GM20000 (cell line): Measurements from ENCODE around the gene TFPI.
"Not testable (repeated sequence)": the region's sequence is repeated elsewhere in the genome, so short reads cannot be mapped to it uniquely, and the experiment has no call there.

Experiments used
- DNase-seq: peaks from one replicate; pipeline ENCODE4 v3.0.0; 2012; ENCODE audit warnings: low spot score
- TF ChIP-seq, protein P1 (sequence below): IDR thresholded peaks from 2 replicates; pipeline ENCODE4 v1.5.1; 2012; ENCODE audit warnings: mild to moderate bottlenecking, control low read depth; ENCODE audit errors: extremely low read depth, missing control alignments

Gene TFPI

DNA sequence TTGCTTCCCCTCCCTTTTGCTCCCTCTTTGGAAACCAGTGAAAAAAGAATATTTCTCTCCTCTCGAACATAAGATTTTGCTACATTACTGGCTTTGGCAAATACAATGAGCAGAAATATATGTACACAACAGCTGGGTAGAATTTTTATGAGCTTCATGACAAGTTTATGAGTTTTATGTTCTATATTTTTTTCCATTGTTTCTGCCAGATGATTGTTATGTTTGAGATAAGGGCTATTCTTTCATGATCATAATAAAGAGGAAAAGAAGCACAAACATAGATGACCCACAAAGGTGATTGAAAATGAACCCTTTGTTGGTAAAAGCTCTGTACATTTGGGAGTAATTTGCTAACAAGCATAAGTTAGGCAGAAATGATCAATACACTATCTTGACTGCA is 14.8 kb upstream of the TFPI start:
- no peak for DNase-seq
- TF ChIP-seq, protein P1, sequence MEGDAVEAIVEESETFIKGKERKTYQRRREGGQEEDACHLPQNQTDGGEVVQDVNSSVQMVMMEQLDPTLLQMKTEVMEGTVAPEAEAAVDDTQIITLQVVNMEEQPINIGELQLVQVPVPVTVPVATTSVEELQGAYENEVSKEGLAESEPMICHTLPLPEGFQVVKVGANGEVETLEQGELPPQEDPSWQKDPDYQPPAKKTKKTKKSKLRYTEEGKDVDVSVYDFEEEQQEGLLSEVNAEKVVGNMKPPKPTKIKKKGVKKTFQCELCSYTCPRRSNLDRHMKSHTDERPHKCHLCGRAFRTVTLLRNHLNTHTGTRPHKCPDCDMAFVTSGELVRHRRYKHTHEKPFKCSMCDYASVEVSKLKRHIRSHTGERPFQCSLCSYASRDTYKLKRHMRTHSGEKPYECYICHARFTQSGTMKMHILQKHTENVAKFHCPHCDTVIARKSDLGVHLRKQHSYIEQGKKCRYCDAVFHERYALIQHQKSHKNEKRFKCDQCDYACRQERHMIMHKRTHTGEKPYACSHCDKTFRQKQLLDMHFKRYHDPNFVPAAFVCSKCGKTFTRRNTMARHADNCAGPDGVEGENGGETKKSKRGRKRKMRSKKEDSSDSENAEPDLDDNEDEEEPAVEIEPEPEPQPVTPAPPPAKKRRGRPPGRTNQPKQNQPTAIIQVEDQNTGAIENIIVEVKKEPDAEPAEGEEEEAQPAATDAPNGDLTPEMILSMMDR: no peak

DNA sequence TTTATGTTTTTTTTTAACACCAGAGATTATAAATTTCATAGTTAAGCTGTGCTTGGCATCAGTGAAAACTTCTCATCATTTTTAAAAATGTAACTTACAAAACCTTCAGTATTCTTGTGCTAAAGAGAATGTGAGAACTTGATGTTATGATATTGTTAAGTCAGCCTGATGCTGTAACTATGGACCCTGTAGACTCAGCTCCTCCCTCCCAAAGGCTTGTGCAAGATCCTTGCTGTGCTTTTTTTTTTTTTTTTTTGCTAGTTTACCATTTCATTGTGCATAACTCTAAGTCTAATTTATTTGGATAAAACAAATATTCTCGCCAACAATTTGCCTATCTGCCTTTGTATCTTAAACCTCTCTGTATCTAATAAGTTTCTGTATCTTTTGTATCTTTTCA is 12.9 kb upstream of the TFPI start:
- TF ChIP-seq, protein P1: no peak
- DNase-seq: no peak

DNA sequence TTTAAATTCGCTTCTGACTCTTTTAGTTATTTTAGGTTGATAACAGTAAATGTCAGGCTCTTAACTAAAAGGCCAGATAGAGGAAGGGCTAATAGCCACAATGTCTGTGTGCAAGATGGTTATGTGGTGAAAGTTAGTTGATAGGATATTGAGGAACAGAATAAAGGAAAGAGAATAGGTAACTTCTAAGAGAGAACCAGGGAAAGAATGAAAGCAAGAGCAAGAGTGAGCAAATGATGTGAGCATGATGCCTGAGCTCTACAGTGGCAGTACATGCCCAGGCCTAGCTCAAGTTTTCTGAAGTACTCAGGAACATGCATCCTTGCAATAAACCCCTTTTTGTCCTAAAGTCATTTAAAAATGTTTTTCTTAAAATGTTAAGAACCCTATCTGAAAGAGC is 12.5 kb upstream of the TFPI start:
- TF ChIP-seq, protein P1: no peak

DNA sequence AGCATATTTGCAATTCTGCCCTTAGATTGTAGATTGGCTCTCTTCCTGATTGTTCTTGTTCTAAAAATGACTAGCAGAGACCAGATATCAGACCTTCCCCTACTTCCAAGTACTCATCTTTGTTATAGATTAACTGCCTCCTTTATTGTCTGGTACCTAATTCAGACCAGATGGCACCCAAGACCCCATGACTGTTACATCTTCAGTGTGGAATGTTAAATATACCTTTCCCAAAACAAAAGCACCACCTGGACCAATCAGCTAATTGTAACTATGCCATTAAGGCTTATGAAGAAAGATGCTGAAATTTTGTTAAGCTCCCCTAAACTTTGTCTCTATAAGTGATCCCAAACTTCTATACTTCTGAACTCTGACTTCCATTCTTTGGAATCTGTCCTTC is 12.0 kb upstream of the TFPI start:
- TF ChIP-seq, protein P1: no peak
- DNase-seq: no peak

More for the DNA sequence above, 12.5 kb upstream of the TFPI start:
- DNase-seq: no peak

DNA sequence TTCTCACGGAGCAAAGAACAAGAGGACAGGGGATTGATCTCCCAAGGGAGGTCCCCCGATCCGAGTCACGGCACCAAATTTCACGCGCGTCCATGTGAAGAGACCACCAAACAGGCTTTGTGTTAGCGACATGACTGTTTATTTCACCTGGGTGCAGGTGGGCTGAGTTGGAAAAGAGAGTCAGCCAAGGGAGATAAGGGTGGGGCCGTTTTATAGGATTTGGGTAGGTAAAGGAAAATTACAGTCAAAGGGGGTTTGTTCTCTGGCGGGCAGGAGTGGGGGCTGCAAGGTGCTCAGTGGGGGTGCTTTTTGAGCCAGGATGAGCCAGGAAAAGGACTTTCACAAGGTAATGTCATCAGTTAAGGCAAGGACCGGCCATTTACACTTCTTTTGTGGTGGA is 11.4 kb upstream of the TFPI start:
- DNase-seq: not testable (repeated sequence)

DNA sequence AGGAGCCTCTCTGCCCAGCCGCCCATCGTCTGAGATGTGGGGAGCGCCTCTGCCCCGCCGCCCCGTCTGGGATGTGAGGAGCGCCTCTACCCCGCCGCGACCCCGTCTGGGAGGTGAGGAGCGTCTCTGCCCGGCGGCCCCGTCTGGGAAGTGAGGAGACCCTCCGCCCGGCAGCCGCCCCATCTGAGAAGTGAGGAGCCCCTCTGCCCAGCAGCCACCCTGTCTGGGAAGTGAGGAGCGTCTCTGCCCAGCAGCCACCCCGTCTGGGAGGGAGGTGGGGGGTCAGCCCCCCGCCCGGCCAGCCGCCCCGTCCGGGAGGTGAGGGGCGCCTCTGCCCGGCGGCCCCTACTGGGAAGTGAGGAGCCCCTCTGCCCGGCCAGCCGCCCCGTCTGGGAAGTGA is 2.3 kb upstream of the TFPI start:
- not testable (repeated sequence) for DNase-seq

DNA sequence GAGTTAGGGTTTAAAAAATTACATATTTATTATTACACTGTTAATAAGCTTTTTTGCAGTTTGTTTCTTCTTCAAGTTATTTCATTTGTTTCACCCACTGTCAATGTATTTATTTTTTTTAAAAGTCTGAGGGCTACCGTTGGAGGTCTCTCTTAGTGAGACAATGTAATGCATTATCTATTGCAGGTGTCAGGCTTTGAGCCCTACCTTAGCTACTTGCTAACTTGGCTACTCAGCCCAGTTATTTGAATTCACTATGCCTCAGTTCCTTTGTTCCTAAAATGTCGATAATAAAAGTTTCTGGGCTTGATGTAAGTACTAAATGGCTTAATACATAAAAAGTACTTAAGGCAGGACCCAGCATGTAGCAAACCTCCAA is 458 bp upstream of the TFPI start:
- TF ChIP-seq, protein P1: no peak
- DNase-seq: no peak

DNA sequence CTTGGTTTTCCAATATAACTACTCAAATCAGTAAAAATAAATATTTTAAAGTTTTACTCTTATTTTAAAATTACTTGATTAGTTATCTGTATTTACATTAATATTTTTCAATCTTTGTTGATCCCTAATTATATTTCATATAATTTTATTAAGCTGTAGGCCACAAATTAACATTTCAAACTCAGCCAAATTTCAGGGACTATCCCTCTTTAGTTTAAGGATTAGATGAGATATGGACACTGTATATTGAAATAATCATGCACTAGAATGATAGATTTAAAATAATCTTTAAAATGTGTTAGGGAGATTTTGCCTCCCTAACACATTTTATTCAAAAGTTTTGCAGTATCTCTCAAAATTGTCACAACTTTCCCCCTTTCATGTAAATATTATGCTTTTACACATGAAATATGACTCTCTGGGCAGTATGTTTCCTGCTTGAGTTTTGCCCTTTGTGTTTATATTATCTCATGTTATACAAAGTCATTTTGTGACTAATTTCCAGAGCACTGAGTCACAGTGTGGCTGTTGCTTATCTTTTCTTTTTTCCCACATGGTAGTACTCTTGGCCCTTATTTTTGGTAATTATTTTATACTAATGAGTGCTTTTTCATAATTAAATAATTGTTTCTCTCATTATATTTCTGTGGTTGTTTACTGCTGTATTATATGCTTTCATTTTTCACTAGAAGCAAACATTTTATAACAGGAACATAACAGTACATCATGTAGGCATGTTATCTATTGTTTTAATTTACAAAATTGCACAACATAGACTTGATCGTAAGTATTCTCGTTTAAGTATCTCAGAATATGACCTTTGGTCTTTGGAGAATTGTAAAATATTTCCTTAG is 1.2 kb downstream of the TFPI start:
- TF ChIP-seq, protein P1: no peak
- no peak for DNase-seq
